ENCODE results near the gene KIAA0825. TPM values are rescaled to one million over a fixed set of nuclear protein-coding genes. Genes with fewer than 3 reads are reported as not detected.

Gene KIAA0825
- total and polyA plus RNA-seq, 2 of the 8 experiments (the other 6 are each of a cell fraction or from before 2014, with no cell fraction given): 0.60 to 1.0 TPM

DNA sequence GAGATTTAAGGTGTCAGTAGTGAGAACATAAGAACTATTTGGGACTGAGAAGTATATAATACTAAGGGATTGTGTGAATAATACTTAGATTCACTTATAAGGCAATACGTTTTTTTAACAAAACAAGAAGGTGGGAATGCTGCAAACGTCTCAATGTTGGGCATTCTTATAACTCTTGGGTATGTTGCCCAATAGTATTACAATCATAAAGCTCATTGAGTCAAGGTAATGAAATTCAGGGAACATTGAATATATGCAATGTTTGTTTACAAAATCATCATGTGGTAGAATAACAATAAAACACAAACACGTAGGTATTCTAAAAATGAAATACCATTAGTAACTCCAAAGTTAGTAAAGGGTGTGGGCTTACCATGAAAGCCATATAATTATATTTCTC lies 400.7 kb downstream of the KIAA0825 start (continued):
- TF ChIP-seq, protein P1, sequence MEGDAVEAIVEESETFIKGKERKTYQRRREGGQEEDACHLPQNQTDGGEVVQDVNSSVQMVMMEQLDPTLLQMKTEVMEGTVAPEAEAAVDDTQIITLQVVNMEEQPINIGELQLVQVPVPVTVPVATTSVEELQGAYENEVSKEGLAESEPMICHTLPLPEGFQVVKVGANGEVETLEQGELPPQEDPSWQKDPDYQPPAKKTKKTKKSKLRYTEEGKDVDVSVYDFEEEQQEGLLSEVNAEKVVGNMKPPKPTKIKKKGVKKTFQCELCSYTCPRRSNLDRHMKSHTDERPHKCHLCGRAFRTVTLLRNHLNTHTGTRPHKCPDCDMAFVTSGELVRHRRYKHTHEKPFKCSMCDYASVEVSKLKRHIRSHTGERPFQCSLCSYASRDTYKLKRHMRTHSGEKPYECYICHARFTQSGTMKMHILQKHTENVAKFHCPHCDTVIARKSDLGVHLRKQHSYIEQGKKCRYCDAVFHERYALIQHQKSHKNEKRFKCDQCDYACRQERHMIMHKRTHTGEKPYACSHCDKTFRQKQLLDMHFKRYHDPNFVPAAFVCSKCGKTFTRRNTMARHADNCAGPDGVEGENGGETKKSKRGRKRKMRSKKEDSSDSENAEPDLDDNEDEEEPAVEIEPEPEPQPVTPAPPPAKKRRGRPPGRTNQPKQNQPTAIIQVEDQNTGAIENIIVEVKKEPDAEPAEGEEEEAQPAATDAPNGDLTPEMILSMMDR (IDR thresholded peaks at IDR 0.05; ENCODE audit: control extremely low read depth in 1 of 3, insufficient read depth in 1 of 3, low read depth in 1 of 3, low read length in 3 of 3): no peak
- TF ChIP-seq EZH2 (IDR thresholded peaks at IDR 0.05; ENCODE audit: low read depth, low read length, severe bottlenecking) (no peak), RNF2 (IDR thresholded peaks at IDR 0.05; ENCODE audit: borderline replicate concordance, low read depth, low read length, missing control alignments, poor library complexity, severe bottlenecking) (no peak), ASH2L (IDR thresholded peaks at IDR 0.05; ENCODE audit: low read length) (no peak), SP2 (IDR thresholded peaks at IDR 0.05; ENCODE audit: low read length) (no peak)
